Activated CD8-positive, alpha-beta T cell treated with anti-CD3 and anti-CD28 coated beads for 36 hours (primary cell): ENCODE data around the gene USP38. TPM values are rescaled to one million over a fixed set of nuclear protein-coding genes. Genes with fewer than 3 reads are reported as not detected.
"Not testable (repeated sequence)": the region's sequence is repeated elsewhere in the genome, so short reads cannot be mapped to it uniquely, and the experiment has no call there.

Source experiments
- ATAC-seq: fragments of 200-7000 bp; cut with Tn5 transposase; one replicate; pipeline ENCODE4 v1.10.0; 2021; ENCODE audit warnings: mild to moderate bottlenecking, moderate library complexity
- CTCF ChIA-PET: fragments of 350-600 bp; sonication (Branson Sonifier 250); formaldehyde crosslinking; loops from one replicate; lab custom pipeline; 2021; ENCODE audit warnings: antibody characterized with exemption; lab: Charles Lee
- POLR2A ChIA-PET: fragments of 350-600 bp; sonication (Branson Sonifier 250); formaldehyde crosslinking; loops from one replicate; lab custom pipeline; 2021; ENCODE audit warnings: antibody characterized with exemption; lab: Charles Lee
- DNase-seq: peaks from one replicate; pipeline ENCODE4 v3.0.0-alpha.2; 2020
- H3K27ac Mint-ChIP-seq: one replicate; pipeline ENCODE4 v1.8.0; 2021; ENCODE audit warnings: mild to moderate bottlenecking, mixed read lengths
- H3K27me3 Mint-ChIP-seq: one replicate; pipeline ENCODE4 v1.8.0; 2021; ENCODE audit warnings: mixed read lengths
- H3K36me3 Mint-ChIP-seq: one replicate; pipeline ENCODE4 v1.8.0; 2021; ENCODE audit warnings: low read depth, mixed read lengths
- H3K4me1 Mint-ChIP-seq: one replicate; pipeline ENCODE4 v1.8.0; 2021; ENCODE audit warnings: low read depth, mixed read lengths
- H3K4me3 Mint-ChIP-seq: one replicate; pipeline ENCODE4 v1.8.0; 2021; ENCODE audit warnings: mild to moderate bottlenecking, moderate library complexity, mixed read lengths
- H3K9me3 Mint-ChIP-seq: one replicate; pipeline ENCODE4 v1.8.0; 2021; ENCODE audit warnings: mixed read lengths
- CTCF ChIP-seq: fragments of 200-600 bp; IDR thresholded peaks from one replicate; pipeline ENCODE4 v1.8.0; 2022; ENCODE audit warnings: antibody characterized with exemption, mild to moderate bottlenecking
- intact Hi-C: fragments of 100-400 bp; cut with micrococcal nuclease; formaldehyde crosslinking; loops from one replicate; pipeline ENCODE4 v1.10.0; 2022
- total RNA-seq, 2 experiments: library from RNA; stranded (reverse); gene quantifications; one replicate each; pipeline ENCODE4 v1.2.3, GENCODE V29; 2021

The USP38 gene
- total RNA-seq, 2 experiments from 2014 or later: 16.8 to 18.5 TPM

GRCh38 chr4:143262838-143263237 lies 78.1 kb downstream of the USP38 start:
- TF ChIP-seq CTCF: no peak
- Mint-ChIP-seq H3K9me3 (peaks cover 7% of the 10 kb centered on the region), H3K4me3 (no peak overlapping the region), H3K4me1 (no peaks in the 10 kb centered on the region), H3K36me3 (no peaks in the 10 kb centered on the region), H3K27ac (no peak overlapping the region), H3K27me3 (no peaks in the 10 kb centered on the region)
- ATAC-seq (no peak), DNase-seq (no peak)
- ChIA-PET CTCF (no interaction called here), POLR2A (no interaction called here)
- intact Hi-C loops: no loop called here

- CTCF ChIA-PET, POLR2A ChIA-PET, H3K27me3 Mint-ChIP-seq: not testable (repeated sequence)
These were observed 83.0 kb downstream of the USP38 start for GRCh38 chr4:143267690-143268089.

GRCh38 chr4:143270256-143270838 lies 85.6 kb downstream of the USP38 start:
- intact Hi-C loops: no loop called here
- DNase-seq (no peak), ATAC-seq (no peak)
- Mint-ChIP-seq H3K36me3 (no peaks in the 10 kb centered on the region), H3K27ac (no peak overlapping the region), H3K4me1 (no peaks in the 10 kb centered on the region), H3K27me3 (no peaks in the 10 kb centered on the region), H3K4me3 (no peak overlapping the region), H3K9me3 (peaks cover 12% of the 10 kb centered on the region)
- no peak for TF ChIP-seq CTCF
- ChIA-PET CTCF (no interaction called here), POLR2A (no interaction called here)

More at GRCh38 chr4:143267690-143268089, 83.0 kb downstream of the USP38 start:
- ATAC-seq, H3K4me3 Mint-ChIP-seq, H3K4me1 Mint-ChIP-seq, H3K27ac Mint-ChIP-seq, DNase-seq, intact Hi-C loops, H3K36me3 Mint-ChIP-seq: not testable (repeated sequence)
- H3K9me3 Mint-ChIP-seq: peaks cover 12% of the 10 kb centered on the region

Other genes with a start within 250 kb of the USP38 start
- under 1 TPM; 0.20 to 0.34 TPM for gene GAB1, start 152.0 kb downstream of the USP38 start, total RNA-seq